Fibroblast of the aortic adventitia (primary cell): Measurements from ENCODE around the gene NHP2. TPM values are rescaled to one million over a fixed set of nuclear protein-coding genes. Genes with fewer than 3 reads are reported as not detected.

Experiments
- DNase-seq: peaks from one replicate; pipeline ENCODE4 v3.0.0-alpha.2; 2010; ENCODE audit warnings: low read depth
- H3K4me3 ChIP-seq: 2 replicates; pipeline ENCODE4 v1.5.1; 2011; ENCODE audit warnings: low read depth, mild to moderate bottlenecking, control low read depth, low read length, moderate library complexity
- CTCF ChIP-seq: IDR thresholded peaks from 2 replicates; pipeline ENCODE4 v1.5.1; 2011; ENCODE audit warnings: mild to moderate bottlenecking, low read length, control low read depth, inconsistent platforms; ENCODE audit not compliant: insufficient read depth
- total RNA-seq: library from RNA; depleted of rRNA; stranded (reverse); fragments of >200 nt; gene quantifications from 2 replicates; pipeline ENCODE4 v1.2.3, GENCODE V29; 2012; ENCODE audit warnings: low replicate concordance

The NHP2 gene
- total RNA-seq, 1 donor = 162 TPM

DNA sequence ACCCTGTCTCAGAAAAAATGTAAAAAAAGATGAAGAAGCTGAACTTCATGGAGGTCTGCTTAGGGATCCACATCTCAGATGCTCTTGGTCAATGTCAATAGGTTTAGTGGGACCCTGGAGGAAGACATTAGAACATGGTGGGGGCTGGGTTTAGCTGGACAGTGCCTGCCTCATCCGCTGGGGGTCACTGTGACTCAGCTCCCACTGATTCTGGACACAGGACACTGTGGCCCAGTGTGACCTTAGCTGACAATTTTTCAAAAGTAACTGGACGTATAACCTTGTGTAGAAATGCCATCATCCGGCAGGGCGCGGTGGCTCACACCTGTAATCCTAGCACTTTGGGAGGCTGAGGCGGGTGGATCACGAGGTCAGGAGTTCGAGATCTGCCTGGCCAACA lies 43.3 kb upstream of the NHP2 start:
- no peak overlapping the region for H3K4me3 ChIP-seq
- DNase-seq = no peak
- peak; percentile 44 for TF ChIP-seq CTCF

DNA sequence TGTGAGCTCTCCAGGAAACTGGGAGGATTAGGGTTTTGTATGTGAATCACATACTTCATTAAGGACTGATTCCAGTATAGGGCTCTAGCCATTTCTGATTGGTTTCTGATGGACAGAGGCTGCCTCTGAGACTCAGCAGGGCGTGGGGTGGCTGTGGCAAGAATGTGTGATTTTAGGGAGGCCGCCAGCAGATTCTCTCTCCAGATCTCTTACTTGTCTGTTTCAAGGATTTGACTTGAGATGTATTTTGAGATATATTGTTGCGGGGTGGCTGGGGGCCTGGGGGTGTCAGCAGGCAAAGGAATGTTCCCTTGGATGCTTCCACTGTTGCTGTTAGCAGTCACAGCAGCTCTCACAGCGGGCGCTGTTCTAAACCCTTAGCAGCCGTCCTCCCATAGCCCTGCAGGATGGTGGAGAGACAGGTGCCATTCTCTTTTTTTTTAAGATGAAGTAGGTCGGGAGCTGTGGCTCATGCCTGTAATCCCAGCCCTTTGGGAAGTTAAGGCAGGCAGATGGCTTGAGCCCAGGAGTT lies 42.7 kb upstream of the NHP2 start:
- H3K4me3 ChIP-seq = no peak overlapping the region
- no peak for TF ChIP-seq CTCF
- DNase-seq = no peak

- no peak for TF ChIP-seq CTCF
- H3K4me3 ChIP-seq = no peak overlapping the region
- DNase-seq = no peak
Observed at GRCh38 chr5:178194026-178194425, 40.3 kb upstream of the NHP2 start.

DNA sequence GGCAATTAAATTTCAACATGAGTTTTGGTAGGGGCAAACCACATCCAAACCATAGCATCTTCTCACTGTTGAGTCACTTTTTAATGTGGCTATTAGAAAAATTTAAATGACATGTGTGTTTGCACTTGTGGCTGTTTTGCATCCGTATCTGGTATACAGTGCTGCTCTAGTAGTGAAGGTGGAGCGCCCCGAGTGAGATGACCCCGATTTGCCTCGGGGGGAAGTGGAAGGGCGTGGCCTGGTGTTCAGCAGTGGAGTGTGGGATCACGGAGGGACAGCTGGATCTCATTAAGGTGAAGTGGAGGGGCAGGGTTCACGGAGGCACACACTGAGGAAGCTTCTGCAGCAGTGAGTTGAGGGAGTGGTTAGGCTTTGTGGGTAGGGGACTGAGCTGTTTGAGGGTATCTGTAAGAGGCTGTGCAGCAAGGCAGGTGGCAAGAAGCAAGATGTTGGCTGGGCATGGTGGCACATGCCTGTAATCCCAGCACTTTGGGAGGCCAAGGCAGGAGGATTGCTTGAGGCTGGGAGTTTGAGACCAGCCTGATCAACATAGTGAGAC lies 39.6 kb upstream of the NHP2 start:
- DNase-seq = no peak
- H3K4me3 ChIP-seq = no peak overlapping the region
- TF ChIP-seq CTCF = no peak

DNA sequence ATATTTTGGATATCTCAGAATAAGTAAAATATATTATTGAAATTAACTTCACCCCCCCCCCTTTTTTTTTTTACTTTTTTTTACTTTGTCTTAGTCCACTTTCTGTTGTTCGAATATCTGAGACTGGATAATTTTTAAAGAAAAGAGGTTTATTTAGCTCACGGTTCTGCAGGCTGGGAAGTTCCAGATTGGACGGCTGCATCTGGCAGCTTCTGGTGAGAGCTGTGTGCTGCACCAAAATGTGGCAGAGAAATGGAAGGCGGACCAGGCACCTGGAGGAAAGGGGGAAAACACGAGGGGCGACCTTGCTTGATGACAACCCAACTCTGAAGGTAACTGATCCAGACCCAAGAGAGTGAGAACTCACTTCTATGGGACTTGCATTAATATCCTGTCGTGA lies 39.1 kb upstream of the NHP2 start:
- no peak for TF ChIP-seq CTCF
- DNase-seq = no peak
- H3K4me3 ChIP-seq = no peak overlapping the region

DNA sequence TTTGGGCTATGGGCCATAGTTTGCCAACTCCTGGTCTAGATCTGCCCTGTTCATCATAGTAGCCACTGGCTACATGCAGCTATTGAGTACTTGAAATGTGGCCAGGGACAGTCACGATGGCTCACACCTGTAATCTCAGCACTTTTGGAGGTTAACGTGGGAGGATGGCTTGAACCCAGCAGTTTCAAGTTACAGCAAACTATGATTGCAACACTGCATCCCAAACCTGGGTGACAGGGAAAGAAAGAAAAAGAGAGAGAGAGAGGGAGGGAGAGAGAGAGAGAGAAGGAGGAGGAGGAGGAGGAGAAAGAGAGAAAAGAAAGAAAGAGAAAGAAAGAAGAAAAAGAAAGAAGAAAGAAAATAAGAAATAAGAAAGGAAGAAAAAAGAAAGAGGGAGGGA lies 38.6 kb upstream of the NHP2 start:
- no peak for TF ChIP-seq CTCF
- DNase-seq = no peak
- no peak overlapping the region for H3K4me3 ChIP-seq

DNA sequence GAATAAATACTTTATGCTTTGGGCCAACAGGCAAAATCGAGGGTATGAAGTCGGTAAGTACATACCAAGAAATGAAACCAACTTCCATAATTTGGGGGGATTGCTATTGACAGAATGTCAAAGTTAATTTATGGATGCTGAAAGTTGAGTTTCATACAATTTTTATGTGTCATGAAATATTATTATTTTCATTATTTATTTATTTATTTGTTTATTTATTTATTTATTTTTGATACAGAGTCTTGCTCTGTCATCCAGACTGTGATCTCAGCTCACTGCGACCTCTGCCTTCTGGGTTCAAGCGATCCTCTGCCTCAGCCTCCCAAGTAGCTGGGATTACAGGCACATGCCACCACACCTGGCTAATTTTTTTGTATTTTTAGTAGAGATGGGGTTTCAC lies 38.0 kb upstream of the NHP2 start:
- no peak for TF ChIP-seq CTCF
- no peak for DNase-seq
- H3K4me3 ChIP-seq = no peak overlapping the region
